Liver (tissue), 9 donors: ENCODE measurements around the gene OR2F2. TPM values are rescaled to one million over a fixed set of nuclear protein-coding genes. Genes with fewer than 3 reads are reported as not detected.

Experiments used
- DNase-seq: peaks from one replicate; pipeline ENCODE4 v3.0.0-alpha.2; 2017; ENCODE audit warnings: low spot score
- H3K27ac ChIP-seq, 2 donors: one replicate each; pipeline ENCODE4 v1.7.0; 2013; ENCODE audit warnings: inconsistent platforms in 2 of 2, low read length in 2 of 2, control low read depth in 1 of 2, low read depth in 1 of 2, mild to moderate bottlenecking in 1 of 2
- H3K27me3 ChIP-seq, 4 donors: one replicate each; pipeline versions ENCODE4 v1.6.1 to v1.7.0; 2013; ENCODE audit warnings: low read length in 3 of 4, inconsistent platforms in 1 of 4, mild to moderate bottlenecking in 1 of 4, moderate library complexity in 1 of 4; ENCODE audit not compliant: control insufficient read depth in 4 of 4, insufficient read depth in 4 of 4
- H3K36me3 ChIP-seq, 4 donors: one replicate each; pipeline versions ENCODE4 v1.6.1 to v1.7.0; 2013; ENCODE audit warnings: low read length in 3 of 4, mild to moderate bottlenecking in 3 of 4, low read depth in 1 of 4, moderate library complexity in 1 of 4; ENCODE audit not compliant: control insufficient read depth in 4 of 4, insufficient read depth in 3 of 4
- H3K4me1 ChIP-seq, 4 donors: one replicate each; pipeline versions ENCODE4 v1.6.1 to v1.7.0; 2013; ENCODE audit warnings: low read length in 3 of 4, mild to moderate bottlenecking in 3 of 4, moderate library complexity in 1 of 4; ENCODE audit not compliant: control insufficient read depth in 4 of 4, insufficient read depth in 4 of 4
- H3K4me3 ChIP-seq, 3 donors: one replicate each; pipeline versions ENCODE4 v1.6.1 to v1.7.0; 2013; ENCODE audit warnings: low read length in 3 of 3, control low read depth in 1 of 3, low read depth in 1 of 3, mild to moderate bottlenecking in 1 of 3
- H3K9ac ChIP-seq, 2 donors: one replicate each; pipeline ENCODE4 v1.7.0; 2013; ENCODE audit warnings: low read length in 2 of 2, mild to moderate bottlenecking in 2 of 2, moderate library complexity in 2 of 2, control low read depth in 1 of 2, low read depth in 1 of 2
- H3K9me3 ChIP-seq, 4 donors: one replicate each; pipeline versions ENCODE4 v1.6.1 to v1.7.0; 2013; ENCODE audit warnings: low read length in 3 of 4; ENCODE audit not compliant: control insufficient read depth in 4 of 4
- ATF3 ChIP-seq: IDR thresholded peaks from 2 replicates; pipeline ENCODE4 v1.6.1; 2016; ENCODE audit warnings: antibody characterized with exemption
- EGR1 ChIP-seq, 2 donors: IDR thresholded peaks; 2 replicates each; pipeline ENCODE4 v1.6.1; 2016 to 2018; ENCODE audit warnings: antibody characterized with exemption in 2 of 2, low read depth in 2 of 2
- FOXA1 ChIP-seq: IDR thresholded peaks from 2 replicates; pipeline ENCODE4 v1.6.1; 2016; ENCODE audit warnings: antibody characterized with exemption
- FOXA2 ChIP-seq: IDR thresholded peaks from 2 replicates; pipeline ENCODE4 v1.6.1; 2016; ENCODE audit warnings: antibody characterized with exemption
- HNF4A ChIP-seq, 2 donors: conservative IDR thresholded peaks; 2 replicates each; pipeline ENCODE4 v1.6.1; 2016; ENCODE audit warnings: antibody characterized with exemption in 2 of 2, mild to moderate bottlenecking in 2 of 2
- JUND ChIP-seq, 2 donors: IDR thresholded peaks; 2 replicates each; pipeline ENCODE4 v1.6.1; 2016; ENCODE audit warnings: antibody characterized with exemption in 2 of 2
- RAD21 ChIP-seq, 2 donors: IDR thresholded peaks; 2 replicates each; pipeline ENCODE4 v1.6.1; 2016; ENCODE audit warnings: antibody characterized with exemption in 2 of 2, mild to moderate bottlenecking in 2 of 2
- RXRA ChIP-seq, 2 donors: IDR thresholded peaks; 2 replicates each; pipeline ENCODE4 v1.6.1; 2017 to 2018; ENCODE audit warnings: antibody characterized with exemption in 2 of 2, mild to moderate bottlenecking in 1 of 2
- SP1 ChIP-seq: IDR thresholded peaks from 2 replicates; pipeline ENCODE4 v1.6.1; 2018; ENCODE audit warnings: antibody characterized with exemption, mild to moderate bottlenecking
- TAF1 ChIP-seq: conservative IDR thresholded peaks from 2 replicates; pipeline ENCODE4 v1.6.1; 2016; ENCODE audit warnings: antibody characterized with exemption, mild to moderate bottlenecking
- YY1 ChIP-seq: IDR thresholded peaks from 2 replicates; pipeline ENCODE4 v1.6.1; 2016; ENCODE audit warnings: antibody characterized with exemption, mild to moderate bottlenecking
- ZBTB33 ChIP-seq: IDR thresholded peaks from 2 replicates; pipeline ENCODE4 v1.6.1; 2016; ENCODE audit warnings: antibody characterized with exemption
- WGBS: extraction: QIAGEN DNeasy Blood & Tissue Kit; methylation state at CpG from one replicate; pipeline ENCODE4 v1.1.7; 2013; 5-methylcytosine and 5-hydroxymethylcytosine counted together
- polyA plus RNA-seq, 2 donors: library from polyadenylated mRNA; stranded (reverse) in 1 of 2; unstranded in 1 of 2; fragments of 200-250 nt in 1 of 2; fragments of >200 nt in 1 of 2; fragmentation: Nextera tagmentation in 1 of 2; extraction: Ambion mirVana in 1 of 2; gene quantifications; one replicate each; pipeline versions ENCODE4 v1.2.1 to v1.2.3, GENCODE V29; 2013 to 2015
- total RNA-seq, 2 donors: library from RNA; depleted of rRNA; stranded (reverse); fragments of >200 nt; gene quantifications; one replicate each; pipeline ENCODE4 v1.2.3, GENCODE V29; 2014
- TF ChIP-seq, protein P1 (sequence below): IDR thresholded peaks from 2 replicates; pipeline ENCODE4 v1.6.1; 2016; ENCODE audit warnings: antibody characterized with exemption
- donor health status: healthy.
- donor health status: healthy.
- donor health status: healthy.
- donor health status: healthy.
- donor health status: healthy.

Gene OR2F2
- total and polyA plus RNA-seq, 4 donors, result not detected

GRCh38 chr7:143896667-143897066 lies 38.4 kb upstream of the OR2F2 start:
- TF ChIP-seq RAD21 (IDR thresholded peaks at IDR 0.05) (no peak), FOXA2 (no peak)
- H3K9ac ChIP-seq, result no peak overlapping the region
- DNase-seq, result no peak
- no peak overlapping the region for H3K27ac ChIP-seq
- peaks cover 6 to 21% (median 16%) of the 10 kb centered on the region in 4 donors for H3K4me1 ChIP-seq
- no peaks in the 10 kb centered on the region for H3K9me3 ChIP-seq
- H3K36me3 ChIP-seq, result no peaks in the 10 kb centered on the region
- H3K27me3 ChIP-seq, result no peaks in the 10 kb centered on the region
- no peak overlapping the region for H3K4me3 ChIP-seq

DNA sequence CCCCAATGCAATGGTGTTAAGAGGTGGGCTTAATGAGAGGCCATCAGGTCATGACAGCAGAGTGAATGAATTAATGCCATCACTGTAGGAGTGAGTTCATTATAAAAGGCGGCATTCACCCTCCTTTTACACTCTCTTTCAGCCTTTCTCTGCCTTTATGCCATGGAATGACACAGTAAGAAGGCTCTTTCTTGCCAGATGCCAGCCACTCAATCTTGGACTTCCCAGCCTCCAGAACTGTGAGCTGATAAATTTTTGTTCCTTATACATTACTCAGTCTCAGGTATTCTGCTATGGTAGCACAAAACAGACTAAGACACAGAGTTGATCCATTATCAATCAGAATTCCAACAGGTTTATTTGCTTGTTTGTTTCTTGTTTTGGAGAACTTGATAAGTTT lies 36.2 kb upstream of the OR2F2 start:
- DNase-seq, result no peak
- WGBS, result 97% methylated on average over 1 of the region's 1 CpG
- TF ChIP-seq HNF4A (conservative IDR thresholded peaks at IDR 0.05) (no peak), RXRA (IDR thresholded peaks at IDR 0.05) (no peak), FOXA1 (no peak), TAF1 (no peak), ATF3 (no peak)
- TF ChIP-seq, protein P1, sequence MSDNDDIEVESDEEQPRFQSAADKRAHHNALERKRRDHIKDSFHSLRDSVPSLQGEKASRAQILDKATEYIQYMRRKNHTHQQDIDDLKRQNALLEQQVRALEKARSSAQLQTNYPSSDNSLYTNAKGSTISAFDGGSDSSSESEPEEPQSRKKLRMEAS, result no peak

GRCh38 chr7:143900230-143900766 lies 34.7 kb upstream of the OR2F2 start:
- Histone ChIP-seq H3K9ac (no peak overlapping the region), H3K27ac (peak overlapping the region; percentile 55 to 91), H3K4me3 (peak overlapping the region in 2 of 3 donors; percentile 9 to 91), H3K9me3 (no peaks in the 10 kb centered on the region), H3K4me1 (peaks cover 6 to 16% (median 14%) of the 10 kb centered on the region in 4 donors), H3K27me3 (no peaks in the 10 kb centered on the region), H3K36me3 (no peaks in the 10 kb centered on the region)
- TF ChIP-seq SP1 (peak; percentile 53), EGR1 (IDR thresholded peaks at IDR 0.05; ENCODE audit: low read depth in 2 of 2) (no peak), YY1 (peak; percentile 51), JUND (IDR thresholded peaks at IDR 0.05) (peak in 1 of 2 donors; percentile 19), FOXA2 (peak; percentile 45), ATF3 (no peak), ZBTB33 (peak; percentile 37), RXRA (IDR thresholded peaks at IDR 0.05) (peak; percentile 89 to 90), HNF4A (conservative IDR thresholded peaks at IDR 0.05) (peak; percentile 46 to 70)
- TF ChIP-seq, protein P1, result peak; percentile 43
- 44% methylated on average over 5 of the region's 5 CpGs for WGBS
- DNase-seq, result no peak

More for the DNA sequence above, 36.2 kb upstream of the OR2F2 start:
- H3K9ac ChIP-seq, result no peak overlapping the region
- H3K36me3 ChIP-seq, result no peaks in the 10 kb centered on the region
- H3K4me1 ChIP-seq, result peaks cover 6 to 16% (median 14%) of the 10 kb centered on the region in 4 donors
- H3K27me3 ChIP-seq, result no peaks in the 10 kb centered on the region
- no peaks in the 10 kb centered on the region for H3K9me3 ChIP-seq
- H3K27ac ChIP-seq, result no peak overlapping the region
- H3K4me3 ChIP-seq, result no peak overlapping the region
